ENCODE results near the gene AP1G1.
"Not testable (repeated sequence)": the region's sequence is repeated elsewhere in the genome, so short reads cannot be mapped to it uniquely, and the experiment has no call there.

GRCh38 chr16:71810155-71810530 is 1.5 kb upstream of the AP1G1 start:
- TF ChIP-seq POLR2A (IDR thresholded peaks at IDR 0.05; ENCODE audit: low read depth, low read length); CTCF (IDR thresholded peaks at IDR 0.05 in 2 of 3, conservative IDR thresholded peaks at IDR 0.05 in 1 of 3; ENCODE audit: control insufficient read depth in 2 of 3, extremely low read depth in 1 of 3, insufficient read depth in 1 of 3, low read depth in 3 of 3, low read length in 3 of 3); TAF1 (IDR thresholded peaks at IDR 0.05; ENCODE audit: borderline replicate concordance, low read depth, low read length); EZH2 (IDR thresholded peaks at IDR 0.05; ENCODE audit: borderline replicate concordance, control insufficient read depth, low read depth, low read length); FOS (IDR thresholded peaks at IDR 0.05; ENCODE audit: borderline replicate concordance, extremely low read depth, insufficient read length); NR2C2 (IDR thresholded peaks at IDR 0.05; ENCODE audit: borderline replicate concordance, control insufficient read depth, insufficient read length, low read depth): not testable (repeated sequence)
- TF ChIP-seq, protein P1, sequence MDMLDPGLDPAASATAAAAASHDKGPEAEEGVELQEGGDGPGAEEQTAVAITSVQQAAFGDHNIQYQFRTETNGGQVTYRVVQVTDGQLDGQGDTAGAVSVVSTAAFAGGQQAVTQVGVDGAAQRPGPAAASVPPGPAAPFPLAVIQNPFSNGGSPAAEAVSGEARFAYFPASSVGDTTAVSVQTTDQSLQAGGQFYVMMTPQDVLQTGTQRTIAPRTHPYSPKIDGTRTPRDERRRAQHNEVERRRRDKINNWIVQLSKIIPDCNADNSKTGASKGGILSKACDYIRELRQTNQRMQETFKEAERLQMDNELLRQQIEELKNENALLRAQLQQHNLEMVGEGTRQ (IDR thresholded peaks at IDR 0.05; ENCODE audit: borderline replicate concordance, low read depth, low read length): not testable (repeated sequence)
